Activated CD4-positive, alpha-beta memory T cell treated with anti-CD3 and anti-CD28 coated beads for 36 hours (primary cell): ENCODE results near the gene ITPR1. TPM values are rescaled to one million over a fixed set of nuclear protein-coding genes. Genes with fewer than 3 reads are reported as not detected.

Experiments used
- CTCF ChIA-PET: fragments of 350-600 bp; sonication (Branson Sonifier 250); formaldehyde crosslinking; loops from one replicate; lab custom pipeline; 2021; ENCODE audit warnings: antibody characterized with exemption, inconsistent platforms; lab: Charles Lee
- POLR2A ChIA-PET: fragments of 350-600 bp; sonication (Branson Sonifier 250); formaldehyde crosslinking; loops from one replicate; lab custom pipeline; 2021; ENCODE audit warnings: antibody characterized with exemption; lab: Charles Lee
- DNase-seq: peaks from one replicate; pipeline ENCODE4 v3.0.0-alpha.2; 2020
- H3K27ac Mint-ChIP-seq: one replicate; pipeline ENCODE4 v1.8.0; 2021; ENCODE audit warnings: mixed read lengths
- H3K27me3 Mint-ChIP-seq: one replicate; pipeline ENCODE4 v1.8.0; 2021; ENCODE audit warnings: mixed read lengths
- H3K36me3 Mint-ChIP-seq: one replicate; pipeline ENCODE4 v1.8.0; 2021; ENCODE audit warnings: mixed read lengths
- H3K4me1 Mint-ChIP-seq: one replicate; pipeline ENCODE4 v1.8.0; 2021; ENCODE audit warnings: low read depth, mixed read lengths
- H3K4me3 Mint-ChIP-seq: one replicate; pipeline ENCODE4 v1.8.0; 2021; ENCODE audit warnings: mild to moderate bottlenecking, mixed read lengths
- H3K9me3 Mint-ChIP-seq: one replicate; pipeline ENCODE4 v1.8.0; 2021; ENCODE audit warnings: mixed read lengths
- intact Hi-C: fragments of 100-400 bp; cut with micrococcal nuclease; formaldehyde crosslinking; loops from one replicate; pipeline ENCODE4 v1.15.1; 2023
- total RNA-seq, 2 experiments: library from RNA; stranded (reverse); gene quantifications; one replicate each; pipeline ENCODE4 v1.2.3, GENCODE V29; 2021

ITPR1 gene
- total RNA-seq, 2 experiments from 2014 or later: 49.1 to 53.1 TPM

- ChIA-PET POLR2A (interaction anchor here (0.8 to 4.2 kb wide), 11 partner anchors 13 to 696 kb away, joined by 3 to 46 read pairs (median 5); partner anchors contain the start of gene SUMF1), CTCF (interaction anchor here (1.0 to 5.4 kb wide), 9 partner anchors 25 to 484 kb away, joined by 4 to 48 read pairs (median 5); partner anchors contain the start of gene SUMF1)
- Mint-ChIP-seq H3K36me3 (peaks cover 2% of the 10 kb centered on the region), H3K4me1 (peaks cover 41% of the 10 kb centered on the region), H3K27ac (no peak overlapping the region), H3K9me3 (no peaks in the 10 kb centered on the region), H3K27me3 (peaks cover 5% of the 10 kb centered on the region), H3K4me3 (peak overlapping the region; percentile 91)
- intact Hi-C loops: loop anchor here (1.0 to 10.0 kb wide), 15 partner anchors 12 to 1313 kb away; partner anchors contain the start of genes ARL8B, CRBN, EDEM1 and SETMAR
- peak; percentile 57 for DNase-seq
Measured at GRCh38 chr3:4492208-4493013, 737 bp upstream of the ITPR1 start.

DNA sequence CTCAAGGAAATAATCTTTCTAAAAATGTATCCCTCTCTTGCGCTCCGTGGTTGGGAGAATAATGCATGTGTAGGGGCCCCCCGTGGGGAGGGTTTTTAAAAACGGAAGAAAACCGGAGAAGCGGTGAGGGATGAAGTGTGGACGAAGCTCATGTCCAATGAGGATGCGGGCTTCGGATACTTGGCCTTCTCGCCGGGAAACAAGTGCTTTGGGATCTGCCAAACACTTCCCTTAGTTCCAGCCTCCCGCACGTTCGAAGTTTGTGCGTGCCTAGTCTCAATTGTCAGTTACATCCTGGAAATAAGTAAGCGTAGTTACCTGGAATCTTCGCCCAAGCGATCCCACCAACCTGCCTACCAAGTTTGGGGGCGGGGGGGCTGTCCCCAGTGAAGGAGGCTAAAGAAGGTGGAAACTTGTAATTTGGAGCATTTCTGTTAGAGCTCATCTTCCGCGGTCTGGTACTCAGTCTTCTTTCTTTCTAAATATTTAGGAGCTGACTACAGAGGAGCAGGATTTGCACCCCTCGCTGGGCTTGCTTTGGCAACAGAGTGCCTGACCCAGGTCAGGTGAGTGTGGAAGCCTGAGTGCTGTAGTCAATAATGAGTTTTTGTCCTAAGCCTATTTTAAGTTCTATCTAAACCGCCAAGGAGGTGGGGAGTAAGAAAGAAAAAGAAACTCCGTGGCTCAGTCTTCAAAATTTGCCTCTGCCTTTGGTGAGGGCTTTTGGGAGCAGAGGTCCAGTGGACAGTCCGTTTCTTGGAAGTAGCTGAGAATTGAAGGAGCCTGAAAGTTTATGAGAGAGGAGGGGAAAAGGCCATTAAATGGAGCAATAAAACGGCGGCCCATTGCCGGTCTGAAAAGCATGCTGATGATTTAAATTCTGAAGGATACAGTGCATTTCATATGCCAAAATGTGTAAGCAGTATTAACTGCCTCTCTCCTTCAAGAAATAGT is 1.1 kb downstream of the ITPR1 start:
- DNase-seq: peak; percentile 36
- Mint-ChIP-seq H3K9me3 (no peaks in the 10 kb centered on the region), H3K4me1 (peaks cover 41% of the 10 kb centered on the region), H3K27ac (peak overlapping the region; percentile 79), H3K4me3 (peak overlapping the region; percentile 91), H3K27me3 (peaks cover 5% of the 10 kb centered on the region), H3K36me3 (peaks cover 6% of the 10 kb centered on the region)
- POLR2A ChIA-PET: interaction anchor here (0.6 to 4.2 kb wide), 17 partner anchors 11 to 695 kb away, joined by 3 to 46 read pairs (median 4); partner anchors contain the start of gene SUMF1
- intact Hi-C loops: loop anchor here (1.0 to 10.0 kb wide), 15 partner anchors 10 to 1315 kb away; partner anchors contain the start of genes ARL8B, CRBN, EDEM1 and SETMAR
- CTCF ChIA-PET: interaction anchor here (0.8 to 5.4 kb wide), 8 partner anchors 10 to 217 kb away, joined by 3 to 48 read pairs (median 6); no protein-coding TSS in a partner anchor

DNA sequence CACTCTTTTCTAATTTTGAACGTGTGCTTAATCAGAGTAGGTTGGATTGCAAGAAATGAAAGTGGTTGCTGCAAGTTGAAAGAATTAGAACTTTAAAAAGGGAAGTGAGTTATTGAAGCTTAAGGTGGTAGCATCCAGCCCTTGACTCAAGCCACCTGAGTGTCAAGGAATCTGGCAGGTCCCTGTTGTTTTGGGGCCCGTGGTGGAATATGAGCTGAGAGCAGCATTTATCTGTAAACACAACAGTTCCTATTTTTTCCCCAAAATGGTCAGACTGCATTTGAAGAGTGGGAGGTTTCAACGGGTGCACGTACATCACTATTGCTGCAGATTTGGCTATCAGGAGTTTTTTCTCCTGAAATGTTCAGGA is 1.7 kb downstream of the ITPR1 start:
- CTCF ChIA-PET: interaction anchor here (1.2 to 5.4 kb wide), 5 partner anchors 9 to 143 kb away, joined by 3 to 48 read pairs (median 8); no protein-coding TSS in a partner anchor
- intact Hi-C loops: loop anchor here (5.0 to 10.0 kb wide), 2 partner anchors 340 to 527 kb away; no protein-coding TSS in a partner anchor
- peaks cover 41% of the 10 kb centered on the region for H3K4me1 Mint-ChIP-seq
- H3K27me3 Mint-ChIP-seq: peaks cover 5% of the 10 kb centered on the region
- peak overlapping the region; percentile 91 for H3K4me3 Mint-ChIP-seq
- no peak for DNase-seq
- peak overlapping the region; percentile 79 for H3K27ac Mint-ChIP-seq
- H3K36me3 Mint-ChIP-seq: peaks cover 7% of the 10 kb centered on the region
- POLR2A ChIA-PET: interaction anchor here (0.7 to 4.2 kb wide), 8 partner anchors 10 to 489 kb away, joined by 3 to 46 read pairs (median 6); partner anchors contain the start of gene SUMF1
- H3K9me3 Mint-ChIP-seq: no peaks in the 10 kb centered on the region

GRCh38 chr3:4495294-4496086 is 2.3 kb downstream of the ITPR1 start:
- intact Hi-C loops: loop anchor here (1.0 to 10.0 kb wide), 2 partner anchors 89 to 339 kb away; no protein-coding TSS in a partner anchor
- DNase-seq: no peak
- POLR2A ChIA-PET: interaction anchor here (0.7 to 4.2 kb wide), 5 partner anchors 10 to 140 kb away, joined by 3 to 46 read pairs (median 7); partner anchors contain the start of gene SUMF1
- H3K27ac Mint-ChIP-seq: peak overlapping the region; percentile 19
- H3K27me3 Mint-ChIP-seq: peaks cover 5% of the 10 kb centered on the region
- H3K36me3 Mint-ChIP-seq: peaks cover 12% of the 10 kb centered on the region
- peak overlapping the region; percentile 91 for H3K4me3 Mint-ChIP-seq
- H3K4me1 Mint-ChIP-seq: peaks cover 41% of the 10 kb centered on the region
- CTCF ChIA-PET: interaction anchor here (0.9 to 5.4 kb wide), 6 partner anchors 9 to 144 kb away, joined by 3 to 48 read pairs (median 8); no protein-coding TSS in a partner anchor
- H3K9me3 Mint-ChIP-seq: no peaks in the 10 kb centered on the region

- H3K4me3 Mint-ChIP-seq: peak overlapping the region; percentile 91
- ChIA-PET POLR2A (interaction anchor here (1.5 to 4.2 kb wide), 2 partner anchors 9 to 23 kb away, joined by 7 to 46 read pairs; no protein-coding TSS in a partner anchor), CTCF (interaction anchor here (0.9 to 5.4 kb wide), 5 partner anchors 8 to 144 kb away, joined by 3 to 48 read pairs (median 7); no protein-coding TSS in a partner anchor)
- peaks cover 2% of the 10 kb centered on the region for H3K27me3 Mint-ChIP-seq
- peaks cover 39% of the 10 kb centered on the region for H3K4me1 Mint-ChIP-seq
- peaks cover 12% of the 10 kb centered on the region for H3K36me3 Mint-ChIP-seq
- intact Hi-C loops: loop anchor here (1.0 to 10.0 kb wide), 2 partner anchors 88 to 339 kb away; no protein-coding TSS in a partner anchor
- DNase-seq: no peak
- no peak overlapping the region for H3K27ac Mint-ChIP-seq
- no peaks in the 10 kb centered on the region for H3K9me3 Mint-ChIP-seq
Measured at GRCh38 chr3:4496087-4496452, 2.9 kb downstream of the ITPR1 start.

DNA sequence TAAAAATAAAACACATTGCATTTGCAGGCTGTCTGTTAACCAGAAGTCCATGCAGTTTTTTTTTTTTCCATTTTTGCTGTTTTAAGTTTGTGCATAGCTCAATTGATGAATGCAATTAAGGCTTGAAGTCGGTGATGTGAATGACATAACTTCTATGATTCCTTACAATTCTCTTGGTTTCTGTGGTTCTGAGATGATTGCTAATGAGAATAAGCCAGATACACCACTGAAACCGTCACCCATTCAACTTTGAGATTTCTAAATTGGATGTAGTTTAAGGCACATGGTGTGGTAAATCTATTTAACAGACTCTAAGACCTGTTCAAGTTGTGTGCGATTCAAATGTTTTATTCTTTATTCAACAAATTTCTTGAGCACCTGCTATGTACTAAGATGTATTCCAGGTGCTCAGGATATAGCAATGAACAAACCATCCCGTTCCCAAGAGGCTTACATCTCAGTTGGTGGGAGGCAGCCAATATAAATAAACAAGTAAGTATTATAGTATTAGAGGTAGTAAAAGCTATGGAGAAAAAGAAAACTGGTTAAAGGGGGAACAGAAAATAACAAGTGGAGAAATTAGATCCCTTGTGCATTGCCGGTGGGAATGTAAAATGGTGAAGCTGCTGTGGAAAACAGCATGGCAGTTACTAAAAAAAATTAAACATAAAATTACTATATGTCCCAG is 4.0 kb downstream of the ITPR1 start:
- no peak overlapping the region for H3K27ac Mint-ChIP-seq
- peaks cover 34% of the 10 kb centered on the region for H3K4me1 Mint-ChIP-seq
- H3K4me3 Mint-ChIP-seq: no peak overlapping the region
- CTCF ChIA-PET: interaction anchor here (1.1 kb wide), 1 partner anchor 14 kb away, joined by 4 read pairs; no protein-coding TSS in a partner anchor
- no peaks in the 10 kb centered on the region for H3K27me3 Mint-ChIP-seq
- no peak for DNase-seq
- POLR2A ChIA-PET: no interaction called here
- H3K9me3 Mint-ChIP-seq: no peaks in the 10 kb centered on the region
- intact Hi-C loops: loop anchor here (10.0 kb wide), 1 partner anchor 338 kb away; no protein-coding TSS in a partner anchor
- H3K36me3 Mint-ChIP-seq: peaks cover 16% of the 10 kb centered on the region

- no peak overlapping the region for H3K27ac Mint-ChIP-seq
- H3K4me1 Mint-ChIP-seq: peaks cover 33% of the 10 kb centered on the region
- intact Hi-C loops: loop anchor here (10.0 kb wide), 1 partner anchor 337 kb away; no protein-coding TSS in a partner anchor
- H3K36me3 Mint-ChIP-seq: peaks cover 16% of the 10 kb centered on the region
- POLR2A ChIA-PET: no interaction called here
- H3K4me3 Mint-ChIP-seq: no peak overlapping the region
- no peak for DNase-seq
- no peaks in the 10 kb centered on the region for H3K27me3 Mint-ChIP-seq
- H3K9me3 Mint-ChIP-seq: no peaks in the 10 kb centered on the region
- CTCF ChIA-PET: no interaction called here
Measured at GRCh38 chr3:4497843-4498324, 4.7 kb downstream of the ITPR1 start.

DNA sequence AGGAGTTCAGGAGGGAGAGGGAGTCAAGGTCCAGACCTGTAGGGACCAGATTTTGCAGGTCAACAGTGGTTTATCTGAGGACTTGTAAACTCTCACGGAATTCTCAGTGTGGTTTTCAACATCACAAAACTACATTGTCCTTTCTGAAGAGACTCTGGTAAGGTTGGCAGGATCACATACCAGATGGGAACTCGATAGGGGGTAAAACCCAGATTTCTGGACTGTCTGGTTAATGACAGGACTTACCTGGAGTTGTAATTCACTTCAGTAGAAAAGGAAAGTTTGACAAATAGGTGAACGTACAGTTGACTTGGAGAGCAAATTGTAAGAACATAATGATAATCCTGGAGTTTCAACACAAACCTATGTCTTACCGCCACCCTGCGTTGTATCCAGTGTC is 5.3 kb downstream of the ITPR1 start:
- DNase-seq: no peak
- peaks cover 16% of the 10 kb centered on the region for H3K36me3 Mint-ChIP-seq
- no peaks in the 10 kb centered on the region for H3K9me3 Mint-ChIP-seq
- POLR2A ChIA-PET: no interaction called here
- CTCF ChIA-PET: no interaction called here
- H3K27me3 Mint-ChIP-seq: no peaks in the 10 kb centered on the region
- intact Hi-C loops: loop anchor here (10.0 kb wide), 1 partner anchor 336 kb away; no protein-coding TSS in a partner anchor
- peaks cover 35% of the 10 kb centered on the region for H3K4me1 Mint-ChIP-seq
- no peak overlapping the region for H3K4me3 Mint-ChIP-seq
- H3K27ac Mint-ChIP-seq: no peak overlapping the region

DNA sequence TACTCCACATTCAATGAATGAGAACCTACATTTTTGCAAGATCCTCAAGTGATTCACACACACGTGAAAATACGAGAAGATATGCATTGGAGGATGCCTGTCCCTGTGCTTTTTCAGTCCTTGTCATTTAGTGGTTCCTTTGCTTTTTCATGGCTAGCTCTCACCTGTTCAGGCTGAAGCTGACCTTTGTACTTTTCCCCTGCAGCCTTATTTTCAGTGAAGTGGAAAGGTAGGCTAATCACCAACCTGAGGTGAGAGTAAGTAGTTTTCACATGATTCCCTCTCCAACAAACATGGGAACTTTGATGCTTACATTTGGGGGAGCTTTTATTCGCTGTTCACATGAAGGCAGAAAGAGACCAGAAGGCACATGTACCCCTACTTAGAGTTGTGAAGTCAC is 8.3 kb downstream of the ITPR1 start:
- Mint-ChIP-seq H3K9me3 (no peaks in the 10 kb centered on the region), H3K27ac (no peak overlapping the region), H3K27me3 (no peaks in the 10 kb centered on the region), H3K36me3 (peaks cover 14% of the 10 kb centered on the region), H3K4me1 (peaks cover 39% of the 10 kb centered on the region), H3K4me3 (no peak overlapping the region)
- no peak for DNase-seq
- ChIA-PET POLR2A (interaction anchor here (0.5 kb wide), 1 partner anchor 32 kb away, joined by 8 read pairs; no protein-coding TSS in a partner anchor), CTCF (no interaction called here)
- intact Hi-C loops: no loop called here

DNA sequence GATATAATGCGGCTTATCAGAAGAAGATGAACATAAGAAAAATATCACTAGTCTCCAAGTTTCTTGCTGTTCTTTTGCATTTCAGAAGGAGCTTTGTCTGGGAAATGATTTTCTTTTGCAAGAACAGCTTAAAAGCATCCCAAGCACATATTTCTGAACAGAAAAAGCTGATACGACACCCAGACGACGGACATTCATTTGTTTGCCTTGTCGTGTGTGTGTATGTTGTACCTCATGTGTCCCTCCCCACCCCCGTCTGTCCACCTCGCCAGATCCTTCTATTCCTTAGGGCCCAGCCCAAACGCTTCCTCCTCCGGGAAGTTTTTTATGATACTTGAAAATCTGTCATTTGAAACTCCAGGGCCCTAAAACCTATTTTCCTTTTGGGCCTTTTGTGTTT is 8.8 kb downstream of the ITPR1 start:
- ChIA-PET POLR2A (no interaction called here), CTCF (no interaction called here)
- Mint-ChIP-seq H3K4me3 (no peak overlapping the region), H3K9me3 (no peaks in the 10 kb centered on the region), H3K4me1 (peaks cover 37% of the 10 kb centered on the region), H3K27me3 (no peaks in the 10 kb centered on the region), H3K27ac (no peak overlapping the region), H3K36me3 (peaks cover 14% of the 10 kb centered on the region)
- DNase-seq: no peak
- intact Hi-C loops: no loop called here
